Measurements from ENCODE around the gene MORF4L1.

DNA sequence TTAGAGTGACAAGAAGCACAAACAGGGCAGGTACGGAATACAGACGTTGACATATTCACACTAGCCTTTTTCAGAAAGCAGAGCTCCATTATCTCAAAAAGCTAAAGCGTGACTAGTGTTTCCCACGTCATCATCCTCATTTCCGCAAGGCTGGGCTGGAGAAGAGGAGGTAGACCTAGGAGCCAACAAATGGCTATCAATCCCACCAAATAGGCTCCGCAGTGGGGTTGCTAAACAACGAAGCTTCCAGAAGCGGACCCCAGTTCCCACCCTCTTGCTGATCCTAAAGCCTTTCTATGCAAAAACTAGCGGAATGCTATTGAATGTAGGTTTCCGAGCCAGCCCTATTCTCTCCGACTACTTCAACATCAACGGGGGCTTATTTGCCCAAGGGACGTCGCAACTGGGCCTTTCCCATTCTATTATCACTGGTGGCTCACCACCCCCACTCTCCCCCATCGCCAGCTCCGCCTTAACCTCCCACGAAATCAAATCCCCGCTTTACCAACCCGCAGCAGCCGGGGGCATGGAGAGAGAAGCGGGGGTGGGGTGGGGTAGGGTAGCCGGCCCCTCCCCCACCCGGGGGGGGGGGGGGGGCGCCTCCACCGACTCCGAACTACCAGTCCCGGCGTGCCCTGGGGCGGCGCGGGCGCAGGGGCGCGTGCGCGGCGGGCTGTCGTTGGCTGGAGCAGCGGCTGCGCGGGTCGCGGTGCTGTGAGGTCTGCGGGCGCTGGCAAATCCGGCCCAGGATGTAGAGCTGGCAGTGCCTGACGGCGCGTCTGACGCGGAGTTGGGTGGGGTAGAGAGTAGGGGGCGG is at the start of gene MORF4L1:
- TF ChIP-seq, protein P1, sequence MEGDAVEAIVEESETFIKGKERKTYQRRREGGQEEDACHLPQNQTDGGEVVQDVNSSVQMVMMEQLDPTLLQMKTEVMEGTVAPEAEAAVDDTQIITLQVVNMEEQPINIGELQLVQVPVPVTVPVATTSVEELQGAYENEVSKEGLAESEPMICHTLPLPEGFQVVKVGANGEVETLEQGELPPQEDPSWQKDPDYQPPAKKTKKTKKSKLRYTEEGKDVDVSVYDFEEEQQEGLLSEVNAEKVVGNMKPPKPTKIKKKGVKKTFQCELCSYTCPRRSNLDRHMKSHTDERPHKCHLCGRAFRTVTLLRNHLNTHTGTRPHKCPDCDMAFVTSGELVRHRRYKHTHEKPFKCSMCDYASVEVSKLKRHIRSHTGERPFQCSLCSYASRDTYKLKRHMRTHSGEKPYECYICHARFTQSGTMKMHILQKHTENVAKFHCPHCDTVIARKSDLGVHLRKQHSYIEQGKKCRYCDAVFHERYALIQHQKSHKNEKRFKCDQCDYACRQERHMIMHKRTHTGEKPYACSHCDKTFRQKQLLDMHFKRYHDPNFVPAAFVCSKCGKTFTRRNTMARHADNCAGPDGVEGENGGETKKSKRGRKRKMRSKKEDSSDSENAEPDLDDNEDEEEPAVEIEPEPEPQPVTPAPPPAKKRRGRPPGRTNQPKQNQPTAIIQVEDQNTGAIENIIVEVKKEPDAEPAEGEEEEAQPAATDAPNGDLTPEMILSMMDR (IDR thresholded peaks at IDR 0.05), result no peak
- no peak for TF ChIP-seq POLR2A (IDR thresholded peaks at IDR 0.05)
- TF ChIP-seq POLR2AphosphoS5 (IDR thresholded peaks at IDR 0.05), result no peak
- no peak for TF ChIP-seq EP300 (IDR thresholded peaks at IDR 0.05)
